ENCODE results near the gene SH3BGRL3.
"Not testable (repeated sequence)": the region's sequence is repeated elsewhere in the genome, so short reads cannot be mapped to it uniquely, and the experiment has no call there.

The SH3BGRL3 gene

GRCh38 chr1:26318338-26319064, 38.6 kb downstream of the SH3BGRL3 start:
- DNase-seq = no peak

GRCh38 chr1:26320896-26321295, 41.0 kb downstream of the SH3BGRL3 start:
- no peak for DNase-seq

GRCh38 chr1:26321315-26322041, 41.6 kb downstream of the SH3BGRL3 start:
- DNase-seq = peak; percentile 76

GRCh38 chr1:26322042-26322331, 42.1 kb downstream of the SH3BGRL3 start:
- no peak for DNase-seq

- DNase-seq = no peak
Observed at GRCh38 chr1:26323382-26323781, 43.5 kb downstream of the SH3BGRL3 start.

- no peak for DNase-seq
Observed at GRCh38 chr1:26324550-26324949, 44.7 kb downstream of the SH3BGRL3 start.

- no peak for DNase-seq
Observed at GRCh38 chr1:26327956-26328362, 48.1 kb downstream of the SH3BGRL3 start.

- no peak for DNase-seq
Observed at GRCh38 chr1:26328597-26328996, 48.7 kb downstream of the SH3BGRL3 start.

- not testable (repeated sequence) for DNase-seq
Observed at GRCh38 chr1:26329380-26329779, 49.5 kb downstream of the SH3BGRL3 start.

GRCh38 chr1:26330276-26330675, 50.4 kb downstream of the SH3BGRL3 start:
- DNase-seq = no peak

Measured in GDM1 (cell line).